GM12891 (cell line): ENCODE results near the gene MT1B.

ENCODE experiments used
- POLR2A ChIP-seq: IDR thresholded peaks from 2 replicates; pipeline ENCODE4 v1.6.1; 2011; ENCODE audit warnings: low read depth, low read length, control low read depth
- POLR2AphosphoS5 ChIP-seq: IDR thresholded peaks from 2 replicates; pipeline ENCODE4 v1.6.1; 2011; ENCODE audit warnings: low read depth, low read length, control low read depth
- TAF1 ChIP-seq: IDR thresholded peaks from 2 replicates; pipeline ENCODE4 v1.6.1; 2011; ENCODE audit warnings: low read depth, low read length, control low read depth

- TF ChIP-seq TAF1 (no peak), POLR2AphosphoS5 (no peak), POLR2A (no peak)
Measured at GRCh38 chr16:56617212-56618085, 34.2 kb upstream of the MT1B start.
